IPS DF 4.7 (cell line): ENCODE data around the gene USO1.
"Not testable (repeated sequence)": the region's sequence is repeated elsewhere in the genome, so short reads cannot be mapped to it uniquely, and the experiment has no call there.

ENCODE experiments used
- DNase-seq: peaks from one replicate; pipeline ENCODE4 v3.0.0-alpha.2; 2013; ENCODE audit warnings: low spot score; ENCODE audit errors: extremely low read depth

The USO1 gene

DNA sequence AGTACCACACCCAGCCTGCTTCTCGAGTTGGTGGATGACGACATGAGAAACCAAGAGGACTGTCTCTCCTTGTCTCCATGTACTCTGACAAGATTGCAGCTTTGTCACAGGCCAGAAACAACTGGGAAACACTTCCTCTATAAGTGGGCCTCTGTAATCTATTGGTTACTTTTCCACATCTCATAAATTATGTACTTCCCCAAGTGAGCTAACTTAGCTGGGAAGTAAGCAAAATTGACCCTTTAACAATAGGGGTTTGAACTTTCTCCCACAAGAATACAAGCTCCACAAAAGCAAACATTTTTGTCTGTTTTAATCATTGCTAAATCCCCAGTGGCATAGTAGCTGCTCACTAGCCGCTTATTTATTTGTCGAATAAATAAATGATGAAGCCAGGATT lies 14.1 kb upstream of the USO1 start:
- DNase-seq = no peak

DNA sequence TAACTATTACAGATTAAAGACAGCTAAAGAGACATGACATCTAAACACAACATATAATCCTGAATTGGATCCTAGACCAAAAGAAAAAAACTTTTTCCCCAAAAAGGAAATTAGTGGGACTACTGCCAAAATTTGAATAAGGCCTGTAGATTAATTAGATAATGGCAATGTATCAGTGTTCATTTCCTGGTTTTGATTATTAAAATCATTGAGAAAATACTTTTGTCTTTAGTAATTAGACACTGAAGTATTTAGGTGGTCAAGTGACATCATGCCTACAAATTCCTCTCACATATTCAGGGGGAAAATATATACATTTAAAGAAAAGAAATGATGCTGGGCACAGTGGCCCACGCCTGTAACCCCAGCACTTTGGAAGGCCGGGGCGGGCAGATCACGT lies 10.4 kb upstream of the USO1 start:
- no peak for DNase-seq

DNA sequence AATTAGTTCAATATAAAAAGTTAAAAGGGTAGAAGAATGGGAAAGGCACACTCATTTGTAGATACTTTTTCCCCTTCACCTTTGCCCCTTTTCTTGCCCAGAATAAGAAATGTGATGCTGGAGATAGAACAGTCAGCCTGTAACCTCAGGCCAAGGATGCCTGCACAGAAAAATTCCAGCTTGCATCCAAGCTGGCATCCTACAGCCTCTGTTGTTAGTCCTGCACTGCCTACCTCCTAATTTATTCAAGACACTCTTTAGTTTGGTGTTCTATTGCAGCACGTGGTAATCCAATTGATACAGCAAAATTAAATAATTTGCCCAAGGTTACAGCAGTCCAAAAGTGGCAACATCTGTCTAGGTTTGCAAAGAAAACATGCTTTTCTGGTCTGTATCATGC lies 9.7 kb upstream of the USO1 start:
- DNase-seq = no peak

DNA sequence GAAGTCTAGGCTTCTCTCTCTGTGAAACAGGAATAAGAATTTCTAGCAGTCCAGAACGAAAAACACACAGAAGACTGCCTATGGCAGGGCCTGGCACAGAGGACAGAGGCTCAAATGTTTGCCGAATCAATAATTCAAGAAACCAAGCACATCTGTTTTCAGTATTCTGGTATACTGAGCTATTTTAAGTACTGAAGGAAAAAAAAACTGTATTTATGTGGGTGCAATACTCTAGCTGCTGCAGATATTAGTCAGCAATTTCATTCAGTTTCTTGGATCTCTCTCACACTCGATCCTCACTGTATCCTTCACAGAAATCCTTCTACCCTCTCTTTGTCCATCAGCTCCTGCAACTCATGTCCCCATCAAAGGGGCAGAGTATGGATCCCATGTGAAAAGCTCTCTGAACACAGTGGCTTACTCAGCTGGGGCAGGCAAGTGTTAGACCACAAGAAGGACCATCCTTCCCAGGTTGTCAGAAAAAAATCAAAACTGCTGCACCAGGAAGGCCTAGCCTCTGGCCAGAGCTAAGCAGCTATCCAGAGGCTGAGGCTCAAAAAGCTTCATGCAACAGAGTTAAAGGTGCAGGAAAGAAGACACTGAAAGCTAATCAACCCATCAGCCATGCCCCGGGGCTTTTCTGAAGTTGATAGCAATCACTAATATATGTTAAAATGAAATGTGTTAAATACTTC lies 9.1 kb upstream of the USO1 start:
- DNase-seq = no peak

DNA sequence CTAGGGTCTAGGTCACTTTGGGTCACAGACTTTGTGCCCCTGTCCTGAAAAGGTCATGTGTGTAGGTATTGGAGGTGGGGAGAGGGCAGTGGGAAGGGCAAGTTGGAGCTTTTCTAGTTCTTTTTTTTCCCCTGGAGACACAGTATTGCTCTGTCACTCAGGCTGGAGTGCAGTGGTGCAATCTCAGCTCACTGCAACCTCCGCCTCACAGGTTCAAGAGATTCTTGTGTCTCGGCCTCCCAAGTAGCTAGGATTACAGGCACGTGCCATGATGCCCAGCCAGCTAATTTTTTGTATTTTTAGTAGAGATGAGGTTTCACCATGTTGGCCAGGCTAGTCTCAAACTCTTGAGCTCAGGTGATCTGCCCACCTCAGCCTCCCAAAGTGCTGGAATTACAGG lies 8.3 kb upstream of the USO1 start:
- not testable (repeated sequence) for DNase-seq

DNA sequence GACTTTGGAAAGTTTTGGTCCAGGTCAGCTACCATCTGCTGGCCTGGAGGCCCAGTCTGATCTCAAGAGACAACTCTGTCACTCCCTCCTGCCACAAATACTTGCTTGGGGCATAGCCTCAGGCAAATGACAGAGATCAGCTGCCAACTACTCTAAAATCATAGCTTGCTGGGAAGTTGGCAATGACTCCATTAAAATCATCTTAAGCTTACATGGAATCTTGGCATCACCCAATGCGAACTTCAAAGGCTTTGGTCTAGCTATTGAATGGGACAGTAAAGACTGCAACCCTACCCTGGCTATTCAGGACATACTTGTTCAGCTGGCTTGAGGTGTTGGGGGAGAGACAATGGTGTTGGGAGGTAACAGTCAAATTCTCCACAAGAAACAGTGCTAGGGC lies 7.0 kb upstream of the USO1 start:
- no peak for DNase-seq

DNA sequence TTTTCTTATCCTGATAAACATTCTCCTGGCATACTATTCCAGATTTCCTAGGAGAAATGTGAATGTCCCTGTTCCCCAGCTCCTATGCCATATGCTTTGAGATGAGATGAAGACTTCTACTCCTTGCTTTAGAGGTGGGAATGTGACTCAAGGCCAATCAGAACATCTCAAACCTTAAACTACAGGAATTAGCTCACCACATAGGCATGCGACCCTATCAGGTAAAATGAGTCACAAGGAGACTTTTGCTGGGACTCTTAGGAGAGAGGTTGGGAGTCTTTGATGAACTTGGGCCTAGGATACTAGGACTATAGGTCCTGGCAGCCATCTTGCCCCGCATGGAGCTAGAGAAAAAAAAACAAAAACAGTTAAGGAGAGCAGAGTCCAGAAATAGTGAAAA lies 5.8 kb upstream of the USO1 start:
- no peak for DNase-seq

DNA sequence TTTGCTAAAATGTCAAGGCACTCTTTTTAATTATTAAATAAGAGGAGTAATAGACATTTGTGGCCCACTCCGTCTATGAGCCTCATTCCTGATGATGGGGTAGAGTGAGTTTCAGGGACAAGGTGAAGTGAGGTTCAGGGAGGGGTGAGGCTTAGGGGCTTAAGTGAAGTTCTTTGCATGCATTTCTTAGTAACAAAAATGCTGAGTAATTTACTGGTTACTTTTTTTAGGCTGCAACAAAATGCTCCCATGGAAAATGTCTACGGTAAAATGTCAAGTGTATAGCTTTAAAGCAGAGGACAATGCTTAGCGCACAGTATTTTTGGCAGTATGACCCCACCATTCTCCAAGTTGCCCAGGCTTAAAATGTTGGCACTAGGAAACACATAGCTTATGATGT lies 2.0 kb upstream of the USO1 start:
- DNase-seq = no peak

DNA sequence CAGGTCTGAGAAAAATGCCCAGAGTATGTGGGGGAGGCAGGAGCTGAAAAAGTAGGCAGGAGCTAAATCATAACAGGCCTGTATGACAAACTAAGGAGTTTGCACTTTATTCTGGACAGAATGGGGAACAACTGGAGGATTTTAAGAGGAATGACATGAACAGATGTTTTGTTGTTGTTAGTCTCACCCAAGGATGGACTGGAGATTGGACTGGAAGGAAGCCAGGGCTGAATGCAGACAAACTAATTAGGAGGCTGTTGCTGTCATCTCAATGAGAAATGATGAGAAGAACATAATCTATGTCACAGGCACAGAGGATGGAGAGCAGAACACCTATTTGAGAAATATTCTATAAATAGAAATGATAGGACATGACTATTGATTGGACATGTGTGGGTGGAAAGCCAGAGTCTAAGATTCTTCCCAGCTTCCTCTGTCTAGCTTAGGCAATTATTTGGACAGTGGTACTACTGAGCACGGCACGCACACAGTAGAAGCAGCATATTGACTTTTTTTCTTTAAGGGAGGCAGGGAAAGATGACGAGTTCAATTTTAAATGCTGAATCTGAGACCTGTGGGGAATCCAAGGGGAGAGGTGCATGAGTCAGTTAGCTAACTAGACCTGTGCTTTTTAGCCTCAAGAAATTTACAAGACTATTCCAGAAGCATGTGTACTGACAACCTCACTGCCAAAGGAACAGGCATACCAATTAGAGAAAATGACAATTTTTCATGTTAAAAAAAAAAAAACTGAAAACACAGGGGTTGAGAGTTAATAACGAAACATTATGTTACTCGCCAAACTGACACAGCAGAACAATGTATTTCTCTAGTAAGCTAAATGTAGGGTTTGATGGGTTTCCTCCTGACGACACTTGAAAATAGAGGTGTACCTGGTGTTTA lies 963 bp upstream of the USO1 start:
- DNase-seq = no peak

DNA sequence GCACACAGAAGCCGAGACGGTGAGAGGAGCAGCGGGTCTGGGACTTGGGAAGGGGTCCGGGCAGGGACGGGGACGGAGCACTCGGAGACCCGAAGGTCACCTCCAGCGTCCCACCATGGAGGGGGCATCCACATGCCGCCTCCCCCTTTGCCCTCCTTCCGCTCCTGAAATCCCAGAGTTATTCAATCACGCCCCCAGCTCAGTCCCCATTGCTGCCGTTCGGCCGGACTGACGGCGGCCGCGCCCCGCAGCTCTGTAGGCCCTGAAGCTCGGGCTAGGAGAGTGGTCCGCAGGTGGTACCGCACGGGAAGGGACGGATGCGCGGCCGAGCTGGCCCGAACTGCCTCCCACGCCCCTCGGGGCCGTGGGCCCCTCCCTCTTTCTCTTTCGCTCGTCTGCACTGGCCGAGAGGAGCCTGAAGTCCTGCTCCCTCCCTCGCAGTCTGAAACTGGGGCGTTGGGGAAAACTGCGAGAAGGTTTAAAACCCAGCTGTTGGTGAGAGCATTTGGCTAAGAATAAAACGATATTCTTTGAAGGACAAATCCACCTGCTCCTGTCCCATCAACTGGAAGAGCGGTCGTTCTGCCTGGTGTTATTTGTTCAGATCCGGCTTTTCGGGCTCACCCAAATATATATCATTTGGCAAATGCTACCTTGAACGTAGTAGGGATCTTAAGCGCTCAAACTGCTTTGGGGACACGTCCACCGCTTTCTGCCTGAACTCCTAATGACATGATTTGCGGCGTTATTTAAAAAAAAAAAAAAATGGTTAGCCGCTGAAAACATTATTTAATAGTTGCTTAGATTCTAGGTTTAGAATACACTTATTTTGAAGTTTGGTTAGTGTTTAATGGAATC lies 719 bp downstream of the USO1 start:
- no peak for DNase-seq

DNA sequence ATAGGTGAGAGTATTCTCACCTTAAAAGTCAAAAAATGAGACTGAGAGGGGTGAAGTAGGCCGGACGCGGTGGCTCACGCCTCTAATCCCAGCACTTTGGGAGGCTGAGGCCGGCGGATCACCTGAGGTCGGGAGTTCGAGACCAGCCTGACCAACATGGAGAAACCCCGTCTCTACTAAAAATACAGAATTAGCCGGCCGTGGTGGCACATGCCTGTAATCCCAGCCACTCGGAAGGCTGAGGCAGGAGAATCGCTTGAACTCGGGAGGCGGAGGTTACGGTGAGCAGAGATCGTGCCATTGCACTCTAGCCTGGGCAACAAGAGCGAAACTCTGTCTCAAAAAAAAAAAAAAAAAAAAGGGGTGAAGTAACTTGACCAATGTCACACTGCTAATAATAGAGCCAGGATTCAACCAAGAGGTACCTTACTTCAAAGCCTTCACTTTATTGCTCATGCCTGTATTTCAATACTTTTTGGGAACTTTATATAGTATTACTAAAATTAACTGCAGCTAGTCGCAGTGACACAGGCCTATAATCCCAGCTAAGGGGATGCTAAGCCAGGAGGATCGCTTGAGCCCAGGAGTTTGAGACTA lies 1.7 kb downstream of the USO1 start:
- not testable (repeated sequence) for DNase-seq

DNA sequence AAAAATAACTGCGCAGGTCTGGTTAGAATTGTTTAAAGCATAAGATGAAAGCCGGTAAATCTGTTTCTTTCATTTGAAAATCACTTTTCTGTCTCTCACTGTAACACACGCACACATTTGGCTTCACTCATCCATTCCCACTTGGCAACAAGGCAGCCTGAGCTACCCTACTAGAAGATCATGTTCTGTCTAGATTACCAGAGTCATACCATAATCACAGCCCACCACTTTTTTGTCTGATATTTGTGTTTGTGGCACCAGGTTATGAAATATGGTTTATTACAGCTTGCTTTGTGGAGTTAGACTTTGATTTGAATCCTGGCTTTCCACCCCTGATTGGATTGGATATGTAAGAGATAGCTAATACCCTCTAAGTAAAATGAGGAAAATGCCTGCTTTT lies 2.2 kb downstream of the USO1 start:
- DNase-seq = no peak

DNA sequence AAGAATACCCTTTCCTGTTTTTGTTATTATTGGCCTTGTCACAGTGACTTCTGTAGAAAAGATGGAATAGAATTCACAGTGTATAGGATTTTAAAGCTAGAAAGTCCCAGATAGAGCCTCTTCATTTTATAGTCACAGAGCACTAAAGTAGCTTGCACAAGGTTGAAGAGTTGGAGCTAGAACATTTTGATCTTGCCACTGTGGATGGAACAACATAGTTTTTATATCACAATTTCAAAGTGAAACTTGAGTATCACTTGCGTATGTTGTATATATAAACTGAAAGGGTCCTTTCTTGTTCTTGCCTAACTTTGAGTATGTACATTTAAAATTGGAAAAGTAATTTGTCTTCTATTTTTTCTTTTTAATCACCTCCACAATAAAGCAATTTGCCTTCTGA lies 2.7 kb downstream of the USO1 start:
- no peak for DNase-seq

DNA sequence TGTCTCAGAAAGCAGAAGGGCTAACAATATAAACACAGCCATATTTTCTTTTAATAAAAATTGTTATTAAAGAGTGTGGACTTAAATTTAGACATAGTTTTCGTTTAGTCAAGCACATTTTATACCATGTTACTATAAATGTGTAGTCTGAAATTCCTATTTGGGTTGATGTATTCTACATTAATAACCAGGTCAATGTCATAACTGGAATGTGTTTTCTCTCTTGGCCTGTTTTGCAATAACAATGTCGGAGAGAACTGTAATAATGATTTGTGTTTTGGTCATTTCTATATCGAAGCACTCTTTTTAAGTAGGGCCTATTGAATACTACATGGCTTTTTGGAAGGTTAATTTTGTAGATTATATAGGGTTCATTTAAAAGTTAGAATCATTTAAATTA lies 5.5 kb downstream of the USO1 start:
- no peak for DNase-seq

DNA sequence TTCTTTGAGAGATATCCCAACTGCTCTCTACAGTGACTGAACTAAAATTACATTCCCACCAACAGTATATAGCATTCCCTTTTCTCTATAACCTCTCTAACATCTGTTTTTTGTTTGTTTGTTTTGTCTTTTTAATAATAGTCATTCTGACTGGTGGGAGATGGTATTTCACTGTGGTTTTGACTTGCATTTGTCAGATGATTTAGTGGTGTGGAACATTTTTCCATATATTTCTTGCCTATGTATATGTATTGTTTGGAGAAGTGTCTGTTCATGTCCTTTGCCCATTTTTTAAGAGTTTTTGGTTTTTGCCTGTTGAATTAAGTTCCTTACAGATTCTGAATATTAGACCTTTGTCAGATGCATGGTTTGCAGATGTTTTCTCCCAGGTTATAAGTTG lies 9.0 kb downstream of the USO1 start:
- no peak for DNase-seq

DNA sequence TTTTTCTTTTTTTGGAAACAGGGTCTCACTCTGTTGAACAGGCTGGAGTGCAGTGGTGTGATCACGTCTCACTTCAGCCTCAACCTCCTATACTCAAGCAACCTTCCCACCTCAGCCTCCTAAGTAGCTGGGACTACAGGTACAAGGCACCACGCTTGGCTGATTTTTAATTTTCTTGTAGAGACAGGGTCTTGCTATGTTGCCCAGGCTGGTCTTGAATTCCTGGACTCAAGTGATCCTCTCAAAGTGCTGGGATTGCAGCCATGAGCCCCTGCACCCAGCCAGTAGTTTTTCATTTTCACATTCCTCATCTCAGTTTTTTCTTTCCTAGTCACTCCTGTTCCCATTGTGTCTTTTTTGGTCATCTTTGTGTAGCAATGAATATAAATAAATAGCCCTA lies 11.1 kb downstream of the USO1 start:
- DNase-seq = no peak

DNA sequence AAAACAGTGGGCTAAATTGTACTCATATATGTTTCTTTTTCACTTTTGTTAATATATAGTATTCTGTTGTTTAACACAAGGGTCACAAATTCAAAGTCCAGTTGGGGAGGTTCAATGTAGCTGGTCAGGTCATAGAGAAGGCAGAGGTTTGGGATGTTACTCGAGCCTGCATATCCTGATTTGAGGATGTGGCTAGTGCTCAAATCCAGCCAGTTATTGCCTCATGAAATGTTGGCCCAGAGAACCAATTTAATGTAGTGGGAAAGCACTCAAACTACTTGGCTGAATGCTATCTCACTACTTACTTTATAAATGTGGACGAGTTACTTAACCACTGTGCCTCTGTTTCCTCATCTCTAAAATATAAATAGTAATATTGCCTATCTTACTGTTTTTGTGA lies 12.5 kb downstream of the USO1 start:
- DNase-seq = no peak

DNA sequence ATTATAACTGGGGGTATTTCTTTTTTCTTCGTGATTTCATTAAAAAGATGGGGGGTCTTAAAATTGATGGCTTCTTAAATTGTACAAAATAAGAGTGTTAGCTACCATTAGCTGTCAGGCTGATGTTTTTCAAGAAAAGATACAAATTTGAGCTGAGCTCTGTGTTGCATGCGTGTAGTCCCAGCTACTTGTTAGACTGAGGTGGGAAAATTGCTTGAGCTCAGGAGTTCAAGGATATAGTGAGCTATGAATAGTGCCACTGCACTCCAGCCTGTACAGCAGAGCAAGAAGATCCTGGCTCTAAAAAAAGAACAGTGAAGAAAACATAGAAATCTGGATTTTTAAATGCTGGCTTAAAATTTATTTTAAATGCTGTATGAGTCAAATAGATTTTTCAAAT lies 13.0 kb downstream of the USO1 start:
- DNase-seq = no peak

DNA sequence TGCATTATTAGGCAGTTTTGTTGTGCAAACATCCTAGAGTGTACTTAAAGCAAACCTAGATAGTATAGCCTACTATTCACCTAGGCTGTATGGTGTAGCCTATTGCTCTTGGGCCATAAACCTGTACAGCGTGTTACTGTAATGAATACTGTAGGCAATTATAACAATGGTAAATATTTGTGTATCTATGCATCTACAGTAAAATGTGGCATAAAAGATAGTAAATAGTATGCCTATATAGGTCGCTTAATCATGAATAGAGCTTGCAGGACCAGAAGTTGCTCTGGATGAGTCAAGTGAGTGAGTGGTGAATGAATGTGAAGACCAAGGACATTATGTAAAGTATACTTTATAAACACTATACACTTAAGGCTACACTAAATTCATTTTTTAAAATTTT lies 16.6 kb downstream of the USO1 start:
- no peak for DNase-seq

DNA sequence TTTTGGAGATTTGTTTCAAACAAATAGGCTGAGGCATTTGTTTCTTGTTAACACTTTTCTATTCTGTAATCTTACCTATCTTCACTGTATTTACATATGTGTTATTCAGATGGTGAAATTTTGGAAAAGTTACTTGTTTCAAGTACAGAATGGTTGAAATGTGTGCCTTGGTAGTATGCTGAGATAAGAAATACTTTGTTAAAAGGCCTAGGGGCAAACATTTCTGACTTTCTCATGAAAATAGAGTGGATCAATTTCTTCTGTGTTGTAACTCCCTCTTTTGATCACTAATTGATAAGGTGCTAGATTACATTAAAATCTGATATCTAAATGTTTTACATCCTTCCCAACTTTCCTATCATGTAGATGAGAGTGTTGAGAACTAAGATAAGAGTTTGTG lies 18.1 kb downstream of the USO1 start:
- DNase-seq = no peak

DNA sequence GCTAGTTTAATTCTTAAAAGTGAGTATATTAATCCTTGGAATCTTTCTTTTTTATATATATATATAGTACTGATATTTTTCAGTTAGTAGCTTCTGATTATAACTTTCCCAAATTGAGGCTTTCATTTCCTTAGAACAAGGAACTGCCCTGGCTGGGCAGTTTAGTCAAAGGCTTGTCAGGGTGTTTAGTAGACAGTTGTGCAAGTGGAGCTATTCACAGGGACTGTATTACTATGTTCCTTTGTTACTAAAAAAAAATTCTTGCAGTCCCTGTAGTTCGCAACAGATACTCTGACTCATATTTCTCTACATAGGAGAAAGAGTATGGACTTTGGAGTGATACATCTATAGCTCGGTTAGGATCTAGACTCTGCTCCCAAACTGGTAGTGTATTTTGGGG lies 20.8 kb downstream of the USO1 start:
- DNase-seq = no peak

DNA sequence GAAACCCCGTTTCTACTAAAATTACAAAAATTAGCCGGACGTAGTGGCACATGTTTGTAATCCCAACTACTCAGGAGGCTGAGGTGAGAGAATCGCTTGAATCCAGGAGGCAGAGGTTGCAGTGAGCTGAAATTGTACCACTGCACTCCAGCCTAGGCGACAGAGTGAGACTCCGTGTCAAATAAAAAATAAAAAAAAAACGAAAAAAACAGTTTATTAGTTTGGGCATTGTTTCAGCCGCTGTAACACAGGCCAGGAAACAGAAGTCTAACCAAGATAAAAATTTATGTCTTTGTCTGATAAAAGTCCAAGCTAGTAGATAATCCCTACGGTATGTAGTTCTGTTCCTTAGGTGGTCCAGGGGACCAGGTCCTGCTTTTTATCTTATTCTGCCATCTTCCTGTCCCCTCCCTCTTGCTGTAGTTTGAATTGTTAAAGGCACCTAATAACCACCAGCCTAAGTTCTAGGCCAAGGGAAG lies 21.4 kb downstream of the USO1 start:
- no peak for DNase-seq
